CMK (cell line): Measurements from ENCODE around the gene GTPBP4.
"Not testable (repeated sequence)": the region's sequence is repeated elsewhere in the genome, so short reads cannot be mapped to it uniquely, and the experiment has no call there.

Experiments
- DNase-seq: peaks from one replicate; pipeline ENCODE4 v3.0.0-alpha.2; 2010; ENCODE audit warnings: low read depth

Gene GTPBP4

DNA sequence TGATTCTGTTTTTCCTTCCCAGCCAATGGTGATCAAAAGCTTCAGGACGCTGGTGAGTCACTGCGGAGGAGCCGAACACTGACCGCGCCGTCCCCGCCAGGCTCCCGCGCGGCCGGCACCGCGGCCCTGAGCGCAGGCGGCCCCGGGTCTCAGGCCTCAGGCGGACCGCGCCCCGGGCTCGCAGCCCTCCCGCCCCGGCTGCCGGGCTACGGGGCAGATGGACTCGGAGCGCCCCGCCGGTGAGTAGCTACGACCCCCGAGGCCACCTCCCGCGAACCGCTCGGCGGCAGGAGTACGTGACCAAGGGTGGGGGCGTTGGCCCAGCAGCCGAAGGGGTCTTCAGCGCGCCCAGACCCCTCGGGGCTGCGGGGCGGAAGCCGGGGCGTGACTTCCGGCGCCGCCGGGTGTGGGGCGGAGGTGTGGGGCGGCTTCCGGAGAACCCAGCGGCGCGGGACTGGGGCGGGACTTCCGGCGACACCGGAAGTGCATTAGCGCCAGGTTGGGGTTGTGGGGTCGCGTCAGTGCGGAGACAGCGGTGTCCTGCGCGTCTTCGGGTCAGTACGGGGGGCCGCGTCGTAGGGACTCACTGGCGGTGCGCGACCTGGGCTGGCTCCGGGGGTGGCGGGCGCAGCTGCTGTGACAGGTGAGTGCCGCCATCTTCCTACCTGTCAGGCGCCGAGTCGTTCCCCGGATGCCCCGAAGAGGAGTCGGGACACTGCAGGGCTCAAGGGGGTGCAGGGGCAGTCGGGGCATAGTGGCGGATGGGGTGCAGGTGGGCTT, 68.3 kb downstream of the GTPBP4 start, which contains the start of gene WDR37:
TSS of gene WDR37 (plus strand) at position 60 of the 780 bp plus-strand sequence. CDS start 15,771 bp downstream, outside the sequence.
- no peak for DNase-seq

DNA sequence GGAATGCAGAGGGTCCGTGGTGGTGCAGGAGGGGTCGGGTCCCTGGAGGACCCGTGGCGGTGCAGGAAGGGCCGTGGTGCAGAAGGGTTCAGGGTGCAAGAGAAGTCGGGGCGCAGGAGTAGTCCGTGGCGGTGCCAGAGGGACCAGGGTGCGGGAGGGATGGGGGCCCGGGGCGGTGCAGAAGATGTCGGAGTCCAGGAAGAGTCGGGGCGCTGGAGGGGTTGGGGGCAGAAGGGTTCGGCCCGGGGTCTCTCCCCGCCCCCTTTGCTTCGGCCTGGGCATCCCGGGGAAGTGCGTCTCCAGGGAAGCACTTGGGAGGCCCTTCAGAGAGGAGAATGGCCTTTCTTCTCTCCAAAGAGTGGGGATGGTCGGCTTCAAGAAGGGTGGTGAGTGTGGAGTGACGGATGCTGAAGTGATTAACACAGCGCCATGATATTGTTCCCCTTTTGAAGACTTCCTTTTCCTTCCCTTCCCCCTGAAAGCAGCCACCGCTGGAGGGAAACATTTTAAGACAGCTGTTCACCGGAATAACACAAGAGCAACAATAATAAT, 68.9 kb downstream of the GTPBP4 start:
- no peak for DNase-seq

DNA sequence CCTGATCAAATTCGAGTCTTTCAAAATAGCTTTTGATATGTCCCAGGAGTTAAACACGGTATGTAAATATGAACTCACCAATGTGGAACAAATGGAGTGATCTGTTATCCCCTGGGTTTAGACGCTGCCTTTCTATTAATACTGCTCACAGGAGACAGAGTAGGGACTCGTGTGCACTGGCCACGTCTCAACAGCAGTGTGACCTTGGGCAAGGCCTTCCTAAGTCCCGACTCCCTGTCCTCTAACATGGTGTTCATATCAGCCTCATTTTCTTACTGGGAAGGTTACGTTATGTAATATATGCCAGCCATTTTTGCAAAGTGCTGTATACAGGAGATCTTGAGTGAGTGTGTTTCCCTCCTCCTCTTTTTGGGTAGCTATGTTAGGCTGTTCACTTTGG, 69.8 kb downstream of the GTPBP4 start:
- DNase-seq: no peak

DNA sequence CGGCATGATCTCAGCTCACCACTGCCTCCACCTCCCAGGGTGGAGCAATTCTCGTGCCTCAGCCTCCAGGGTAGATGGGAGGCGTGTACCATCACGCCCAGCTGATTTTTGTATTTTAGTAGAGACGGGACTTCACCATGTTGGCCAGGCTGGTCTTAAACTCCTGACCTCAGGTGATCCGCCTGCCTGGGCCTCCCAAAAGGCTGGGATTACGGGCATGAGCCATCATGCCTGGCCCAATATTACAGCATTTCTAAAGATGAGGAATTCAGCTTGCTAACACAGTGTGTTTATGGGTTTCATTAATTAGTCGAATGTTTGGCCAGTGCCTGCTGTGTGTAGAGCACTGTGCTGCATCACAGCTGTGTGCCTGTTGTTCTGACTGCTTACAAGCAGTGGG, 71.7 kb downstream of the GTPBP4 start:
- DNase-seq: no peak

DNA sequence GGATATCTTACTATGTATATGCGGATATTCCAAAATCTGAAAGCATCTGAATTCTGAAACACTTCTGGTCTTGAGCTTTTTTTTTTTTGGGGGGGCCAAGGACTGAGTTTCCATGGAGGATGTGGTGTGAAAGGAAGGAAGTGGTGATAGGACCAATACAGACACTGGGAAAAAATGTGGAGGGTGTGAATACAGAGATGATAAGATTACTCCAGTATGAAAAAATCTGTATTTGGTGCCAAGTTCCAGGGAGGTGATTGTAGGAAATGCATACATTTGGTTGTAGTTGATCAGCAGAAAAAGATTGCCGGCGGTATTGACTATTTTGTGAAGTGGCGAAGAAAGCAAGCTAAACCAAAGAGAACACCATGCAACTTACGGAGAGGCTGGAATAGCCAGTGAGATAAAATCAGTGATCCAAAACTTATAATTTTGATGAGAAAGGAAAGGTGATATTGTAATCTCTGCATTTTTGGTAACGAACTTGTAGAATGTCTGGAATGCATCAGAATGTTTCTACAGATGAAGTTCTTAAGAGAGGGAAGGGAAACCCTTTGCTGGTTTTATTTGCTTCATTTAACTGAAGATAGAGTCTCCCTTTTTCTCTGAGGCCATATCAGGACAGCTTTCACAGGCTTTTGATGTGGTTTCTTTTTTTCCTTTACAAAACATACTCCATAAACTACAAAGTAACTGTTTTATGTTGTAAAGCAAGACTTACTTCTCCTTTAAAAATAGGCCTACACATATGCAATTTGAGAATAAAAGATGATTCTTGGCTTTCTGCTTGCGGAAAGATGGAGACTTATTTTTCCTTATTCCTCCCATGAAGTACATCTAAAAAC, 73.9 kb downstream of the GTPBP4 start:
- no peak for DNase-seq

GRCh38 chr10:1063232-1063865, 75.1 kb downstream of the GTPBP4 start:
- no peak for DNase-seq

DNA sequence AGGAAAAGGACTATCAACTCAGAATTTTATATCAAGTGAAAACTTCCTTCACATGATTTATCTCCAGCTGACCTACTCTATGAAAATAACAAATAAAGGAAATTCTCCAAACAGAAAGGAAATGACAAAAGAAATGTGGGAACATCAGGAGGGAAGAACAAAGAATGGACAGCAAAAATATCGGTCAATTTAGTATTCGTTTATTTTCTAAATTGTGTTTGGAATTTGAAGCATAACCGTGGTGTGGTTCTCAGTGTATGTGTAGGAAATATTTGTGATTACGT, 76.7 kb downstream of the GTPBP4 start:
- DNase-seq: no peak

GRCh38 chr10:1066734-1067133, 78.5 kb downstream of the GTPBP4 start:
- DNase-seq: not testable (repeated sequence)

GRCh38 chr10:1068380-1069361, 80.4 kb downstream of the GTPBP4 start:
- no peak for DNase-seq
